NCI-H1105 treated with DMSO at 0.1 percent for 48 hours (cell line): ENCODE data around the gene ATG4A.
A peak's percentile ranks its signal among the peaks of the same experiment; 100 is the strongest.

Source experiments
- DNase-seq: peaks from one replicate; lab custom pipeline; 2025; lab: John Stamatoyannopoulos, UW

Gene ATG4A

DNA sequence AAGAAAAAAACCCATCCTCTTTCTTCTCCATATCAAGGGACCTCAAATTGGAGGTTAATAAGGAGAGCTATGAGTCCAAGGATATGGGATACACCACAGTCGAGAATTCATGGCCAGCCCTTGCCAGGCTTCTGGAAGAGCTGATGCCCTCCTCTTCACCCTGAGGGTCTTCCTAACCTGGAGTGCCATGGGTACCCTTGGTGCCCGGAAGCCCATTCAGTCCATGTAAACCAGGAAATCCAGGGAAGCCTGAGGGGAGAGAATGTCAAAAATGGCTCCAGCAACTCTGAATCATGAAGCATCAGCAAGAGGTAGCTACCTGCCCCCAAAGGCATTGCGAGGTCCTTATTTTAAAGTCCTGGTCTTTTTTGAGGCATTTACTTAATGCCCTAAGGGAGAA lies 78.2 kb downstream of the ATG4A start:
- no peak for DNase-seq

DNA sequence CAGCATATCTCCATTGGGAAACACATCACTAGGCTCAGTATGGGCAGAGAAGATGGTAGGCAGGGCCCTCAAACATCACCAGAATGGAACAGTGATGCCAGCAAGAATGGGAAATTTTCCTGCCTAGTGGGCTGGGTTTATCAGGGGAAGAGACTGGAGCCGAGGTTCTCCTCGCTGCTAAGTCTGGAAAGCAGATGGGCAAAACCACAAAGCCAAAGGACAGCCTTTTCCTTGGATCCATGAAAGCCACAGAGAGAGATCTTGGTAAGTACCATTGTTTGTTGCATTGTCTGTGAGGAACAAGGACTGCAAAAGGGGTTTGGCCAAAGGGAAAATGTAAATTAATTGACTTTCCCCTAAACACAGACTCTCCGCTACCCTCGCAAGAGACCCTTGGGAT lies 80.1 kb downstream of the ATG4A start:
- DNase-seq: no peak

DNA sequence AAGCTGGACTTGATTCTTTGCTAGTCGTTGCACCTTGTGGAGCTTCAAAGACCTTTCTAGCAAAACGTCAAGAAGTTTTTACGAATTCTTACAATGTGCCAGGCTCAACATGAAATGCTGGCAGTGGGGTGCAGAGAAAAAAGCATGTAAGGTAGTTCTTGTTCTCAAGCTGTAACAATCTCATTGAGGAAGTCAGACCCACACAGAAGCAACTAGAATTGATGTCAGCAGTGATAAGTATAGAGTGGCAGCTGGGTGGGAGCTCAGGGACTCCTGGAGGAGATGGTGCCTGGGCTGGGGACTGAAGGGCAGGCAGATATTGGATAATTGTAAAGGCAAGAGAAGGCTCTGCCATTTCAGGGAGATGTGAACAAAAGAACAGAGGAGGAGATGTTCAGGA lies 82.3 kb downstream of the ATG4A start:
- no peak for DNase-seq

DNA sequence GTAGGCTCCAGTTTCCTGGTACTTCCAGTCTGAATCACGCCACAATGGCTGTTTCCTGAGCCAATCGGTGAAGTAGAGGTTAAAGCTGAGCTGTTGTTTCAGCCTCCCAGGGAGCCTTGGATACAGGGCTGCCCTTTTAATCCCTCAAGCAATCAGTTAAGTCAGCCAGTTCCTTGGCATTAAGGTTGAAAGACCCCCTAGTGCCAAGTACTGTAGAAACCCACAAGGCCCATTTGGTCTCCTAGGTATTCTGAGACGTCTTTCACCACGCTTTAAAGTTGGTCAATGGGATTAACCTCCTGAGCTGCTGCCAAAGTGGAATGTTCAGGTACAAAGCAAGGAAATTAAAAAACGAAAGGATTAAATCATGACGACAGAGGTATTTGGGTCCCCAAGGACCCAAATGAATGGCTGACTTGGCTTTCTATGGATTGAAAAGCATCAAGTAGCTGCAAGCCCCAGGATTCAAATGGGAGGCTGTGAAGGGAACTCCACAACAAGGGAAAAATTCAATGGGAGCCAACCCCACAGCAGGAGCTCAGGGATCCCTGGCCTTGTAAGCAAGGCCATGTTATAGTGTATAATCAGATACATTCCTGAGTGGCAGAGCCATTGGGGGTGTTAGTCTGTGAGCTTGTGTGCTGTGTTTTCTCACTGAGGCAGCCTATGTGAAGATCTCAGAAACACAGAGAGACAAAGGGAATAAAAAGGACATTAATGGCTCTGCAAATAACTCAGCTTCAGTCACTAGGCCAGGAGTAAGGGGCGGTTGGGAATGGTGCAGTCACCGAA lies 86.0 kb downstream of the ATG4A start:
- DNase-seq: no peak

DNA sequence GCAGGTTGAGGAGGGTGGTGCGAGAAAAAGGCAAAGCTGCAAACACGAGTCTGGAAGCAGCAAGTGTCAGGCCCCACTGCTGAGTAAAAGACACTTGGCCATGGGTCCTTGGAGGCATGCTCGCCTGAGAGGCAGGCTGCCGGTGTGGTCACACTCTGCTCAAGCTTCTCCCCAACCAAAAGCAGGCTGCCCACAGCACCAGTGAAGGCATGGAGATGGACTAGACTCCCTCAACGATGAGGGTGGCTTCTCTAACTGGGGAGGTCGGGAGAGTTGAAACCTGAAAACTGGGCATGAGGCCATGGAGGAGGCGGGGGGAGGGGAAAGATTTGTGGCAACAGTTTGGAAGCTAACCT lies 86.5 kb downstream of the ATG4A start:
- DNase-seq: no peak

DNA sequence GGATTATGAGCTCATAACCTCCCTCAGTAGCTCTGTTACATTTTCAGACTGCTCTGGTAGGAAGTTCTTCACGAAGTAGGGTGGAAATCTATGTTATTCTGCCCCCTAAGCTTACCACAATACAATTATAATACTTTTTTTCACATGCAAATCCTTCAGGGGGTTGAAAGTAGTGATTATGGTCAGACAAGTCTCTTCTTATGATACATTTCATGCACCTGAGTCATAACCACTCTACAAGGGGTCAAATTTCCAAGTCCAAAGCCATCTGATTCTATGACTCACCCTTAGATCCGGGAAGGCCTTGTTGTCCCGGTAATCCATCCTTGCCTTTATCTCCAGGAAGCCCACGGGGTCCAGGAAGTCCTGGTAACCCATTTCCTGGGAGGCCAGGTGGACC lies 95.2 kb downstream of the ATG4A start:
- DNase-seq: no peak

DNA sequence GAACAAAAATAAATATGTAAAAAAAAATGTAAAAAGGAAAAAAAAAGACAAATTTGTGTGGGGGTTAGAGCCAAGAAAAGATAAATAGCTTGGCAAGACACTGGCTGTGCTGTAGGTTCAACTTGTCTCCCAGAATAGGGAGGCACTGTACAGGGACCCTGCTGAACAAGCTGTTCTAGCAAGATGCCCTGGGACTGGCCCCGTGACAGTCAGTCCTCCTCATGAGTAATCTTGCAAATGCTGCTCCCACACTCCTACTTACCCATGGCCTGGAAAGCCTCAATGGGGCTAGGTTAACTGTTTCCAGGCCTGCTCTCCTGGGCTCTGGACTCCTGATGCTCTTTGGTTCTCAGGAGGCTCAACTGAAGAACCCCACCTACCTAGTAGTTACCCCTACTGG lies 106.8 kb downstream of the ATG4A start:
- no peak for DNase-seq

DNA sequence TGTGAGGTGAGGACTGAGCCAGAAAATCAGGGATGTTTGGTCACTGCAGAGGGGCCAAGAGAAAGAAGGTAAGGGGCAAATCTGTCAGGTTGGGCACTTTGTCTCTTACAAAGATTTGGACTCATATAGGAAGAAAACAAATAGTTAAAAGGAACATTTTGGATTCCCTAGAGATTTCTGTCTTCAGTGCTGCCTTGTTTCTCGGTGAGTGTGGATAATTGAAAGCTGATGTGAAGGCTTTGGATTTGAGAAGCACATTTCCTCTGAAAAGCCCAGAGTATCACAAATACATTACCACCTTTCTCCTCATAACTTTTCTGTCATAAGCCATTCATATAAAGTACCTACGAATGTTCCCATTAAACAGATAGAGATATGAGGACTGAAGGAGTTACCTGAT lies 107.5 kb downstream of the ATG4A start:
- no peak for DNase-seq

DNA sequence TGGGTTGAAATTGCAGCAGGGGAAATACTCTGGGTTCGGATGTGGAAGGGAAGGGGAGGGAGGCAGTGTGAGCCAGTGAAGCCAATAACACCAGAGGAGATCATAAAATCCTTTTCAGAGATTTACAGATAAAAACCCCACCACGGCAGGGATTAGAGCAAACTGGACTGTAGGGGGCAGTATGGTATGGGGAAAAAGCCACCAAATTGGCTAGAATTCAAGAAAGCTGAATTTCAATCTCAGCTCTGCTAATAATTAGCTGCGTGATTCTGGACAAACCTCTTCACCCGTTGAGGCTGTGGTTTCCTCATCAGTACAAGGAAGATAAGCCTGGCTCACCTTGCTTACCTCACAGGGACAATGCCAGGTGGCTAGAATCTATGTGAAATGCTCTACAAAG lies 108.1 kb downstream of the ATG4A start:
- peak; percentile 9 for DNase-seq

DNA sequence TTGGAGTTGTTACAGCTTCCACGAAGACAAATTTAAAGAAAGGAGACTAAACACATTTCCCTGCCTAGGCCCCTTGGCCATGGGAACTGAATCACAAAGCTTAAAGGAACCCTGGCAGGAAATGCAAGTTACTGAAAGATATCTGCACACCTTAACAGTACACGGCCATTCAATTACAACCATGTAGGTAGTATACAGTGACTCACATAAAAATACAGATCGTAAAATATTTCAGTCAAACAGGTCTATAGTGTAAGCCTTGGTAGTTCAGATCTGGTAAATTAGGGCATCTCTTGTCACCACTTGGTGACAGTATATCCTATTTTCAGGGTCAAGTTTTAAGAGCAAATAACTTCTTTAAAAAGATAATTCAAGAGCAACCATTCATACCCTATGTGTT lies 112.0 kb downstream of the ATG4A start:
- DNase-seq: no peak
